OCI-M2 (cell line): ENCODE results near the gene CTNND2.

Source experiments
- DNase-seq: peaks from one replicate; lab custom pipeline; 2025; ENCODE audit not compliant: unreplicated experiment; lab: John Stamatoyannopoulos, UW

Gene CTNND2

DNA sequence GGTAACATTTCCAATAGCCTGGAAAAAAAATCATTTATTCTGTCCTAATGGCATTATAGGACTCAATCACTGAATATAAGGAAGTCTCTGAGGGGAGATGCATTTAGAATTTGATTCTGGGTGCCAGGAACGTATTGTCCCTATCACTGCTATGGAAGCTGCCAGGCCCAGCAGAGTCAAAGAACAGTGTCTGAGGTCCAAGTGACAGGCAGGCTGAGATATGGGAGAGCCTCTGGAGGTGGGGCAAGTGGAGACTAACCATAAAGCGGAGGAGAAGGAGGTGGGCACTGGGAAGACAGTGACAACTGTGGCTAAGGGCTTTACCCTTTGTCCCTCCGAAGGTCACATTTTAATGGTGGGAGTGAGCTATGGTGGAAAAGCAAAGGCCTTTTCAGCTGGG lies 505.5 kb downstream of the CTNND2 start:
- no peak for DNase-seq

DNA sequence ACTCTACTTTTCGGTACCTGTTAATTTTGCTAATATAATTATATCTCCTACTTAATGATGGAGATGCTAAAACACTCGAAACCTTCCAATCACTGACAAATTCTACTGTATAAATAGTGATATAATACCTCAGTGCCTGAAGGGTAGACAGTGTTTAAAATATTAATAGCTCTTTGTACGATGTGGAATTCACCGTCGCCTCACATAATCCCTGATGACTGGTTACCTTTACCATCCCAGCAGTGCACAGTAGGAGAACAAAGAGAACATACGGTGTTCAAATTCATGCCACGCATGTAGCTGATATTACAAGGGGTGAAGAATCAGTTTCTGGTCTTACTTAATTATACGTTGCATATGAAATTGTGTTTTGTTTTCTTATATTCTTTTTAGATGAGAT lies 506.7 kb downstream of the CTNND2 start:
- DNase-seq, result no peak

DNA sequence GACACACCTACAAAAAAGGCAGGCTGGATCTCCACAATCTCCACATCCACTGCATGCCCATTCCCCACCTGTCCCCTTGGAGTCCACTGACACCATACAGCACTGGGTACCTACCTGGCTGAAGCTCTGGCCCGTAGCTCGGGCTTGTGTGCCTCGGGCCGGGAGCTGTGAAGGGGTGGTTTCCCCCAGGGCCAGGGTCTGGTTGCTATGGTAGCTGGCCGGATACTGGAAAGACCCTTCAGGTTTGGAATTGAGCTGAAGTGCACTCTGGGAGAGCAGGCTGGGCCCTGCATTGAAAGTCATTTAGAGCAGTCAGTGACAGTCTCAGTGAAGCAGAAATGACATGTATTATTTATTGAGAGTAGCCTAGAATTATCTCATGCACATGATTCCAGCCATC lies 507.3 kb downstream of the CTNND2 start:
- no peak for DNase-seq

DNA sequence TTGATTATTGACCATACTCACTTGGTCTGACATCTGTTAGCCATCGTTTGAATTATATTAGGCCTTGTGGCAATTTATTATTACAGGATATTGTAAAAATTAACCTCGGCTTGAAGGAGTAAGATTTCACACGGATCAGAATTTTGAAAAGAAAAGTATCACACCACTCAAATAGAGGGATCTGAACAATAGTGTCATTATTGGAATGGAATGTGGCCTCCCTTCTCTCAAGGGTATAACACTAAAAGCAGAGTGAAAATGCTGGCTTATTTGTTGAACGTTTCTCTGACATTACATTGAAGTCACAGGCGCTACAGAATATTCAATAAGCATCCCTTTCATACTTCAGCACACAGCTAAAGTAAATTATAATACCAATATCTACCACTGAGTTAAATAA lies 509.3 kb downstream of the CTNND2 start:
- no peak for DNase-seq

DNA sequence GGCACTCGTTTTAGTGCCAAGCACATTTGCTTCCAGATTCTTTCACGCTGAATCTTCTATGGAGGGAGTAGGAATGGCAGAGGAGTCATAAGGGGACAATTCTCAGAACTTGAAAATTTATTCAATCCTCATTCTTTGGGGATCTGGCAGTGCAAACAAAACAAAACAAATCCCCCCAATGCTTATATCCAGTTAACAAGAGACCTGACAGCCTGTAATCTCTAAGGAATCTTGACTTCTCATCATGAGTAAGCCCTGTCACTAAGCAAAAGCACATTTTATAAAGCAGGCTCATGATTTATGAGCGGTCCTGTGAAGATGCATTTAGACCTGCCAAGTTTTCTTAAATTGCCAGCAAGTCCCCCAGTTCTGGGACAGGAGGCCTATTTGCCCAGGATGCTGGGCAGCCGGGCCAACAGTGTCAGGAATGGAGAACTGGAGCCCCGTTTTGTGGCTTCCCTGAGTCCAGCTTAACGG lies 513.9 kb downstream of the CTNND2 start:
- DNase-seq, result no peak

DNA sequence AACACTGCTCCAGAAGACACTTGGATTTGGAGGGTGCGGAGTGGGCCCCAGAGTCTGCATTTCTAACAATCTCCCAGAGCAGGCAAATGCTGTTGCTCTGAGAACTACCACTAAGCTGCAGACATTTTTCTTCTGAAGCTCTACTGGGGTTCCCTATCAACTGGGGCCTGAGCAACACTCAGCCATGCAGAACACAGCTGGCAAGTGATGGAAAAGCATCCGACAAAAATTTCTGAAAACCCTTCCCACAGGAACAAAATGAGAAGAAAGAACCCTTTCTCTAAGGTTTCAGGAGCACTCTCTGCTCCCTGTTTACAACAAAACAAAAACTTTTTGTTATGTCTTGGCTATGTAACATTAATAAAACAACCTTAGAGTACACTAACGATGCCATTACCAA lies 516.9 kb downstream of the CTNND2 start:
- DNase-seq, result no peak

DNA sequence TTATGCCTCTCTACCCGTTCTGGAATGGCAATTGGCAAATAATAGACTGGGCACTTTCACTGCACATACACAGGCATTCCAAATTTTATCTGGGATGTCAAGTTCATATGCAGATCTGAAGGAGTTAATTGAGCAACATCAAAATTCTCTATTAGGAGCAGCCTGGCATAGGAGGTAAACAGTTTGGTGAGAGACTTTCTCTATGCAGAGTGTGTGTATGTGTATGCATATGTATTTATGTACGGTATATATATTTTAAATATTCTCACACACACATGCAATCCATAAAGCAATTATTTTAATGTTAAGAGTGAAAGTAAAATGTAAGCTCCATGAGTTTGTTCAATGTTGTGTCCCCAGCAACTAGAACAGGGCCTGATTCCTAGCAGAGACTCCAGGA lies 517.8 kb downstream of the CTNND2 start:
- DNase-seq, result no peak

DNA sequence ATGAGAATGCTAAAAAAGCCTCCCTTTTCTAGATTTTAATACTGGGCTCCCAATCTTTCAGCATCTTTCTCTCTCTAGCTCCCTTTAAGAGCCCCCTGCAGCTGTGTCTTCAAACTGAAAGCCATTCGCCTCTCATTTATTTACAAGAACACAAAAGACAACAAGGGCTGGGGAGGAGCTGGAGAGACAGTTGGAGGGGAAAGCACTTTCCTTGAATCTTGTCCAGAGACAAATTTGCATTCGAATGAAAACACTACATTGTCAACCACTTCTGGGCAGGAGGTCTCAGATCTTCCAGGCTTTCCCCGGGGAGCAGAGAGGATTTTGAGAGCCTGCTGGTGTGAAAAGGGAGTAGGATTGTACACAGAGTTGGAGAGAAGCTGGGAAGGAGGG lies 518.3 kb downstream of the CTNND2 start:
- no peak for DNase-seq

DNA sequence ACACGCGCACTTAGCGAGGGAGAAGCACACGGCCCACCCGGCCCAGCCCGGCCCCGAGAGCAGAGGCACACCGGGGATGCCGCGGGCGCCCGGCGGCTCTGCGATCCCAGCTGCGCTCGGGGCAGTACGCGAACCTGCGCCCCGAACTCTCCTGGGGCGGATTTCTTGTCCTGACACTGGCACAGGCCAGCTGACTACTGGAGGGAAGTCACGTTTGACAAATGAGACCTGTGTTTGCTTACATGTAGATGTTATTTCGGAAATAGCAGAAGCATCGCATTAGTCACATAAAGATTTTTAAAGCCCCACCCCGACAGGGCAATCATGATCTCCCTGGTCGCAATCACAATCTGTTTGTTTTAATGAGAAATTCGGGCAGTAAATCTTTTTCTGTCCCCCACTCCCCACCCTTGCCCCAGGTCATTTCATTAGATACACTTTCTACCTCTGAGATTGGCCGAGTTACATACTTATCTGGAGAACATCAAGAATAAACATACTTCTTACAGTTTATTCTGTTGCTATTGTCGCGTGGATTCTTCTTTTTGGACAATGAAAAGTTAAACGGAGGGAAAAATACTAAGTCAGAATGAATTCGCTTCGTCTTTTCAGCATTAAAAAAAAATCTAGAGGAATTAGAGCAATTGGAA lies 518.9 kb downstream of the CTNND2 start:
- DNase-seq, result no peak

DNA sequence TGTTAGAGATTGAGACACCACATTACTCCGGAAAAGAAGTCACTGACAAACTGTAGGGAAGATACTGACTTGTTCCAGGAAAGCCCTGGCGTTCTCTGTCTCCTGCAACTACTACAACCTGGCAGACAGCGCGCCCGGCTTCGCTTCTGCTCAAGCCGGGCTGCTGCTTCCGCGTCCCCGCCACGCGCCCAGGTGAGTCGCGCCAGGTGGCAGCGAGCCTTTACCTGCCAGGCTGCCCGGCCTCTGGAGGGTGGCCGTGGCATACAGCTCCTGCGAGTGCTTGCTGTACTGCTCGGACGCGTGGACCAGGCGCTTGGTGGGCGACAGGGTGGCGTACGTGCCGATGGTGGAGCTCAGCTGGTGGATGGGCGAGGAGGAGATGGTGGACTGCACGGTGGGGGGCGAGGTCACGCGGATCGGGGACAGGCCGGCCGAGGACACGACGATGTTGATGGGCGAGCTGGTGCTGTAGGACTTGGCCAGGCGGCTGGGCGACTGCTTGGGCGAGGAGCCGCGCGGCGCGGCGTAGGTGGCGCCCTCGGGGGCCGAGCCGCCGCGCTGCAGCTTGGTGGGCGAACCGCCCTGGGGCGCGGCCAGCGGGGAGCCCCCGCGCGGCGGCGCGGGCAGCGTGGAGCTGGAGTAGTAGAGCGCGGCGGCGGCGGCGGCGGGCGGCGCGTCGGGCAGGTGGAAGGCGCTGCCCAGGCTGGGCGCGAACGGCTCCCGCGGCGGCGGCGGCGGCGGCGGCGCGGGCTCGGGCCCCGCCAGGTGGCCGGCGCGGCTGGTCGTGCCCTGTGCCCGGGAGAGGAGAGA lies 519.6 kb downstream of the CTNND2 start:
- no peak for DNase-seq

DNA sequence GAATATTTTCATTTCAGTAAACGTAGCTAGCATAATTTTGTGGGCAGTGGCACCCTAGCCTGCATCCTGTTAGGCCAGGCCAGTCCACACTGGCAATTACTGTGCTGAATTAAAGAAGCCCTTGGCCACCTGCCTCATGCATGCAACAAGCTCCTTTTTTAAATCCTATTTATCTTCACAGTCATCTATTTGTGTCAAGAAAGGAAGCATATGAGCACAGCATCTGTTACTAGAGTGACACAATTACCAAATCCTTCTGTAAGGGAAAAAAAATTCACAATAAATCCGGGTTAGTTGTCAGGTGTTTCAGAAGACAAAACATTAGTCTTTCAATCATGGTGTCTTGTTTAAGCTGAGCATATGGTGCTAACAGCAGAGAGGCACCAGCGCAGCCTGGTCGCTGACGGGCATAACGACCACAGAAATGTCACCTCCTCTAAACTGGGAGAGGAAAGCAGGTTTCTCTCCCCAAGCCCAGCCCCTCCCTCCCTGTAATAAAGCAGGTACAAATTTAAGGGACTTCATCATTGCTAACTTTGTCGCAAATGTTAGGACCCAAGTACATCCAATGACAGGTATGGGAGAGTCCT lies 520.6 kb downstream of the CTNND2 start:
- no peak for DNase-seq

DNA sequence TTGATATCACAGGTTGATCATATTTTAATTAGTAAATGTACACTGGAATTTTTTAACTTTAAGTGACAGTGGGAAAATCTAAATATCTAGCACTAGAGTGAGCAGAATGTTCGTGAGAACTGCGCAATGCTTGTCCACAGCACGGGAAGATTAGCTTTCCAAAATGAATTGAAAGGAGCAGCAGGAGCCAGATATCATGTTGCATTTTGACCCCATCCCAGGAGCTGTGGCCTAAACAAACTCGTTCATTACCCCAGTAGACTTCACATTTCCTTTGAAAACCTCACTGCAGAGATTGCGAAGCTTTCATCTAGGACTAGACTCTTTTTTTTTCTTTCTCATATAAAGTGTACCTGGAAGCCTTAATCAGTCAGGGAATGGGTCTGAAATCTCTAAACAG lies 525.8 kb downstream of the CTNND2 start:
- DNase-seq, result no peak

DNA sequence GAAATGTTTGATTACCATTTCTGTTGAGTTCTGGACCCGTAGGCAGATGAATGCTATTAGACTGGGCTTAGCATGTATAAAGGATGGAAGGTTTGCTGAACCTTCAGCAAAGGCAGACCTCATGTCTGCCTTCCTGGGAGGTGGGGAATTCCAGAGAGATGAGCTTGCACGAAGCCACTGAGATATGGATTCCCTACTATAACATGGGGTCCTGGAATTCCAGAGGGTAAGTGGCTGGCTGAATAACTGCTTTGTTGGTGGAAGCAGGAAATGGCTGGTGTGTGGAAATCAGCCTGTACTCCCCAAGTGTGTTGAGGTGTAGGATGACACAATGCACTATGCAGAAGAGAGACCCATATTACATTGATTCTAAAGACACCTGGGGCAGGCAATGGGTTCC lies 526.4 kb downstream of the CTNND2 start:
- DNase-seq, result no peak

DNA sequence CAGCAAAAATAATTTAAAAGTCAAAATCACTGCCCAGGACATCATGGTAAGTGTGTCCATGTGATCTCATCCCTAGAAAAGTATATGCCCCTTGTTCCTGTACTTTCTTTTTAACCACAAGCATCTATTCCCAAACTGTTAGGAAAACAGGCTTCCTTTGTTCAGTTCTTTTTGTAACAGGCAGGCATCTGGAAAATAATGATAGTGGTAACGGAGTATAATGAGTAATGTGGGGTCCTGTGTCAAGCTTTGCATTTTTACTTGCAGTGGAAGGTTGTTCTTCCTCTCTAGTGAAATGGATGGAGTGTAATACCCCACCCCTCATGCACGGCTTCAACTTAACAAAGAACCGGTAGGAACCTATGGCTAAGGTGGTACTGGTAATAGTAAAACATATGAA lies 532.1 kb downstream of the CTNND2 start:
- DNase-seq, result no peak

DNA sequence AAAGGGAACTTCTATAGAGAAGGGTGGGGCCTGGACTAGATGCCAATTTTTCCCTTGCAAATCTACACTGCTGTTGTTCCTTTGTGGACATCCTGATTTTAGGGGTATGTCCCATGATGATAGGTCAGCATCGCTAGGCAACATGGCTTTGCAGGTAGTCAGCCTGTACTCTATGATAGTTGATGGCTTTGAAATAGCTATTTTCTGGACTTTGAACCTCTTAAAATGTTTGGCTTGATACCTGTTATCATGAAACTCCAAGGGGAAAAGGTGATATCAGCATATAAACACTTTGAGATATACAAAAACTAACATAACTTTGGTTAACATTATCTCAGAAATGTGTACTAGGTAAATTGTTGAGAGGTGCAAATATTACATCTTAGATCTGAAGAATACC lies 533.2 kb downstream of the CTNND2 start:
- DNase-seq, result no peak

DNA sequence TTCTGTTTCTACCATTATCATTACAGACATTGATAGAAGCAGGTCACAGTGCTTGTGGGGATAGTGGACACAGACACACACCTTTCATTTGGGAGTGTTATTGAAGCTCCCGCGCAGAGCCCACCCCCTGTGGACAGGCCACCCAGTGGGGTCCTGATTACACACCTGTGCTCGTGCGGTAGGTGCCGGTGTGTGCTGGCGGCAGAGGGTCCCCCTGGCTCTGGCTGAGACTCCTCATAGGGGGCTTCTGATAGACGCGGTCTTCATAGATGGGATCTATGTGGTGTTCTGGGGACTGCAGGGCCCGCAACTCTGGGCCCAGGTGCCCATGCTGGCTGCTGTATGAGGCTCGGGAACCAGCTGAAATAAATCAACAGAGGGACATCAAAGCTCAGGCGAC lies 539.7 kb downstream of the CTNND2 start:
- no peak for DNase-seq

DNA sequence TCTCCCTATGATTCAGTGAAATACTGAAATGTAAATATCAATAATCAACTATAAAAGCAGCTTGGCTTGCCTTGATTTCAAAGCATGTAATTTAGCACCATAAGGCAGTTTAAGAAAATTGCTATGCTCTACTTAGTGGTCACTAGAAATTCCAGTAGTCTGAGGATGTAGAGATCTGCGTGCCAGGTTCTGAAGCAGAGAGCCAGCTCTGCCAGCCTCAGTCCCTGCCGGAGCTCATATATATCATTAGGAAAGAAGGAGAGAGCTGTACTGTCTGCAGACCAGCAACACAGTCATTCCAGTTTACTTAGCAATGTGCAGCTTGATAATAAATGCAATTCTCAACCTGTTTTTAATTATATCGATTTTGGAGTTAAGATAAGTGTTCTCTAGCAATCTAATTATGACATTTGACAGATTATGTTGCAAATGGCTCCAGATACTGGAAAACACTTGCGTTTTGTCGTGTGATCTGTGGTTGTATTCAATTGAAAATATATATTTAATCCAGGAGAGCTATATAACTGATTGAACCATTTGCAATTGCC lies 540.5 kb downstream of the CTNND2 start:
- no peak for DNase-seq

DNA sequence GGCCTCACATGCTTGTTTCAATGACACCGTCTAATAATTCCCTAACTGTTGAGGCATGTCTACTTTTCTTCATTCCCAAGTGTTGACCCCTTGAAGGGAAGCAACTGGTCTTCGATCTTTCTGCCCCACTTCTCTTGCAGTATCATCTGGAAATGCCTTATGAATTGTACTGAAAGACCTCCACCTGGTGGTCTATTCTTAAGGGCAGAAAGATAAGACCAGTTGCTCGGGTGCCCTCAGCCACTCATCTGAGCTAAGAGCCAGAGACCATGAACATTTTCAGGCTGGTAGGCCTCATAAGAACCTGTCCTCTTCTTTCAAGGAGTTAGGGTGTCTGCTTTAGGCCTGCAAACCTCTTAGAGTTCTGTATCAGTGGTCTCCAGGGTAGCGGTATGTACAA lies 542.5 kb downstream of the CTNND2 start:
- DNase-seq, result no peak

DNA sequence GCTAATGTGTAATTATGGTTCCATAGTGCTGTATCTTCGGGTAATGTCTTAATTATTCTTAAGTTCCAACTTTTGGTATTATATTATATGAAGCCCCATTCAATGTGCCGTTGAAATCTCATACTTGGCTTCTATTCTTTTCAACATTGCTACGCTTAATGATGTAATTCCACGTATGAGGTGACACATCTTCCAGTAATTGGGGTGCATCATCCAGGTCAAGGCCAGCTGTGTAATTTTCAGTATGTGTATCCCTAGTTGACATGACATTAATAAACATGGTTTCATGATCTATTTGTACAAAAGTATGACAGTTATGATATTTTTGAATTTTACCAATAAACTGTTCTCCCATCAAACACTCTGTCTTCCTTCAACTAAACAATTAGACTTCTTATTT lies 546.3 kb downstream of the CTNND2 start:
- DNase-seq, result no peak

DNA sequence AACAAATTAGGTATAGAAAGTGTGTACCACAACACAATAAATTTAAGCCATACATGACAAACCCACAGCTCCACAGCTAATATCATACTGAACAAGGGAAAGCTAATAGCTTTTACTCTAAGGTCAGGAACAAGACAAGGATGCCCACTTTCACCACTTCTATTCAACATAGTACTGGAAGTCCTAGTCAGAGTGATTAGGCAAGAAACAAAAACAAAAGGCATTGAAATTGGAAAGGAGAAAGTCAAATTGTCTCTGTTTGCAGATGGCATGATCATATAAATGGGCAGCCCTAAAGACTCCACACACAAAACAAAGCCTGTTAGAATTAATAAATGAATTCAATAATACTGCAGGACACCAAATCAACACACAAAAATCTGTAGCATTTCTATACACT lies 548.8 kb downstream of the CTNND2 start:
- no peak for DNase-seq

DNA sequence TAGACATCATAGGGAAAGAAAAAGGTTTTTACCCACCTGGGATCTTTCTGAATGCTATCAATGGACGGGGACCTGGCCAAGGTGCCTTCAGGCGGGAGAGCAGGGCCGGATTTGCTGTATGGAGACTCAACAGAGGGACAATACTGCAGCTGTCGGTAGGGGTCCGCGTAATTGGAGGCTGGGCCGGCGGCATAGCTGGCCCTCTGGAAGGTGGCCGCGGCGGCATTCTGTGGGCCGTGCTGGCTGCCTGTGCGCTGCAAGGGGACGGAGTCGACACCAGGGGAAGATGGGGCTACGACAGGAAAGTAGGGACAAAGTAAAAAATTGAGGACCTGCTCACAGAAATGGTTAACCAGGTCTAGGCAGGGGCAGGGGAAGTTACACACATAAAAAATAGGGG lies 557.9 kb downstream of the CTNND2 start:
- no peak for DNase-seq
